ENCODE results near the gene MAGEA1.

- TF ChIP-seq, protein P1, sequence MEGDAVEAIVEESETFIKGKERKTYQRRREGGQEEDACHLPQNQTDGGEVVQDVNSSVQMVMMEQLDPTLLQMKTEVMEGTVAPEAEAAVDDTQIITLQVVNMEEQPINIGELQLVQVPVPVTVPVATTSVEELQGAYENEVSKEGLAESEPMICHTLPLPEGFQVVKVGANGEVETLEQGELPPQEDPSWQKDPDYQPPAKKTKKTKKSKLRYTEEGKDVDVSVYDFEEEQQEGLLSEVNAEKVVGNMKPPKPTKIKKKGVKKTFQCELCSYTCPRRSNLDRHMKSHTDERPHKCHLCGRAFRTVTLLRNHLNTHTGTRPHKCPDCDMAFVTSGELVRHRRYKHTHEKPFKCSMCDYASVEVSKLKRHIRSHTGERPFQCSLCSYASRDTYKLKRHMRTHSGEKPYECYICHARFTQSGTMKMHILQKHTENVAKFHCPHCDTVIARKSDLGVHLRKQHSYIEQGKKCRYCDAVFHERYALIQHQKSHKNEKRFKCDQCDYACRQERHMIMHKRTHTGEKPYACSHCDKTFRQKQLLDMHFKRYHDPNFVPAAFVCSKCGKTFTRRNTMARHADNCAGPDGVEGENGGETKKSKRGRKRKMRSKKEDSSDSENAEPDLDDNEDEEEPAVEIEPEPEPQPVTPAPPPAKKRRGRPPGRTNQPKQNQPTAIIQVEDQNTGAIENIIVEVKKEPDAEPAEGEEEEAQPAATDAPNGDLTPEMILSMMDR (IDR thresholded peaks at IDR 0.05; ENCODE audit: low read length), result no peak
- TF ChIP-seq EZH2 (IDR thresholded peaks at IDR 0.05; ENCODE audit: borderline replicate concordance, low read length), result no peak
Measured at GRCh38 chrX:153216926-153217325, 37.8 kb downstream of the MAGEA1 start.

All from OCI-LY1 (cell line).